OCI-LY7 (cell line): ENCODE measurements around the gene CD74. TPM values are rescaled to one million over a fixed set of nuclear protein-coding genes. Genes with fewer than 3 reads are reported as not detected.

Experiments used
- BruUV-seq: library from RNA; stranded (reverse); fragments of 400-500 nt; replicated peaks from 2 replicates; lab custom pipeline; 2021; lab: Mats Ljungman, UMichigan
- CTCF ChIA-PET: fragments of 300-600 bp; sonication (Branson Sonifier 250); formaldehyde crosslinking; loops from one replicate; lab custom pipeline; 2022; ENCODE audit warnings: antibody characterized with exemption; ENCODE audit not compliant: unreplicated experiment; lab: Charles Lee
- POLR2A ChIA-PET: fragments of 300-600 bp; sonication (Branson Sonifier 250); formaldehyde crosslinking; loops from one replicate; lab custom pipeline; 2022; ENCODE audit warnings: antibody characterized with exemption; lab: Charles Lee
- DNase-seq: peaks from one replicate; pipeline ENCODE4 v3.0.0-alpha.2; 2015; ENCODE audit warnings: low spot score
- H2AFZ ChIP-seq: fragments of 200-600 bp; sonication (generic), shearing (Covaris generic); 2 replicates; pipeline ENCODE4 v1.6.1; 2014; ENCODE audit warnings: mild to moderate bottlenecking, antibody characterized with exemption, low read length, moderate library complexity
- H3K27ac ChIP-seq: fragments of 200-600 bp; sonication (generic); 2 replicates; pipeline ENCODE4 v1.5.1; 2014; ENCODE audit warnings: mixed run types, low read depth, mild to moderate bottlenecking, moderate library complexity, low read length, inconsistent platforms; ENCODE audit not compliant: poor library complexity, severe bottlenecking
- H3K36me3 ChIP-seq: fragments of 200-600 bp; sonication (generic); 2 replicates; pipeline ENCODE4 v1.6.1; 2014; ENCODE audit warnings: mild to moderate bottlenecking, antibody characterized with exemption, low read length, moderate library complexity, mixed read lengths; ENCODE audit not compliant: insufficient read depth
- H3K4me1 ChIP-seq: fragments of 200-600 bp; sonication (generic); 2 replicates; pipeline ENCODE4 v1.5.1; 2014; ENCODE audit warnings: mild to moderate bottlenecking, low read length; ENCODE audit not compliant: insufficient read depth, poor library complexity, severe bottlenecking
- H3K4me2 ChIP-seq: fragments of 200-600 bp; sonication (generic); 2 replicates; pipeline ENCODE4 v1.6.1; 2014; ENCODE audit warnings: mild to moderate bottlenecking, low read length
- H3K4me3 ChIP-seq: fragments of 200-600 bp; sonication (generic); 2 replicates; pipeline ENCODE4 v1.5.1; 2014; ENCODE audit warnings: mild to moderate bottlenecking, low read depth, low read length; ENCODE audit not compliant: poor library complexity, severe bottlenecking
- H3K79me2 ChIP-seq: fragments of 200-600 bp; sonication (generic); 2 replicates; pipeline ENCODE4 v1.6.1; 2016; ENCODE audit warnings: low read depth, mild to moderate bottlenecking, low read length, moderate library complexity, mixed read lengths; ENCODE audit not compliant: insufficient read depth
- H3K9me2 ChIP-seq: fragments of 200-600 bp; sonication (generic); 2 replicates; pipeline ENCODE4 v1.6.1; 2016; ENCODE audit warnings: mild to moderate bottlenecking, low read length, mixed read lengths; ENCODE audit not compliant: insufficient read depth
- H3K9me3 ChIP-seq: fragments of 200-600 bp; sonication (generic); 2 replicates; pipeline ENCODE4 v1.6.1; 2014; ENCODE audit warnings: mild to moderate bottlenecking, mixed run types, low read length, mixed read lengths
- H4K20me1 ChIP-seq: fragments of 200-600 bp; sonication (generic); 2 replicates; pipeline ENCODE4 v1.6.1; 2014; ENCODE audit warnings: mild to moderate bottlenecking, antibody characterized with exemption, low read length, moderate library complexity, mixed read lengths; ENCODE audit not compliant: insufficient read depth
- EZH2phosphoT487 ChIP-seq: fragments of 200-600 bp; sonication (generic); IDR thresholded peaks from 2 replicates; pipeline ENCODE4 v1.6.1; 2018; ENCODE audit warnings: low read depth, borderline replicate concordance, mild to moderate bottlenecking, mixed run types, antibody characterized with exemption, low read length, moderate library complexity, mixed read lengths
- intact Hi-C: fragments of 100-400 bp; cut with micrococcal nuclease; formaldehyde crosslinking; loops from one replicate; pipeline ENCODE4 v1.10.0; 2022; ENCODE audit not compliant: unreplicated experiment
- total RNA-seq, 2 experiments: library from RNA; depleted of rRNA in 1 of 2; stranded (reverse); fragments of >200 nt in 1 of 2; shearing (Covaris generic) in 1 of 2; gene quantifications; 2 replicates each; pipeline ENCODE4 v1.2.3, GENCODE V29; 2014 to 2022
- TF ChIP-seq, protein P1 (sequence below): fragments of 200-600 bp; sonication (generic); conservative IDR thresholded peaks from 2 replicates; pipeline ENCODE4 v1.5.1; 2014; ENCODE audit warnings: mild to moderate bottlenecking, antibody characterized with exemption, low read length, moderate library complexity, mixed read lengths

The CD74 gene
- total RNA-seq, 2 experiments from 2014 or later, result 1,759 to 3,686 TPM

DNA sequence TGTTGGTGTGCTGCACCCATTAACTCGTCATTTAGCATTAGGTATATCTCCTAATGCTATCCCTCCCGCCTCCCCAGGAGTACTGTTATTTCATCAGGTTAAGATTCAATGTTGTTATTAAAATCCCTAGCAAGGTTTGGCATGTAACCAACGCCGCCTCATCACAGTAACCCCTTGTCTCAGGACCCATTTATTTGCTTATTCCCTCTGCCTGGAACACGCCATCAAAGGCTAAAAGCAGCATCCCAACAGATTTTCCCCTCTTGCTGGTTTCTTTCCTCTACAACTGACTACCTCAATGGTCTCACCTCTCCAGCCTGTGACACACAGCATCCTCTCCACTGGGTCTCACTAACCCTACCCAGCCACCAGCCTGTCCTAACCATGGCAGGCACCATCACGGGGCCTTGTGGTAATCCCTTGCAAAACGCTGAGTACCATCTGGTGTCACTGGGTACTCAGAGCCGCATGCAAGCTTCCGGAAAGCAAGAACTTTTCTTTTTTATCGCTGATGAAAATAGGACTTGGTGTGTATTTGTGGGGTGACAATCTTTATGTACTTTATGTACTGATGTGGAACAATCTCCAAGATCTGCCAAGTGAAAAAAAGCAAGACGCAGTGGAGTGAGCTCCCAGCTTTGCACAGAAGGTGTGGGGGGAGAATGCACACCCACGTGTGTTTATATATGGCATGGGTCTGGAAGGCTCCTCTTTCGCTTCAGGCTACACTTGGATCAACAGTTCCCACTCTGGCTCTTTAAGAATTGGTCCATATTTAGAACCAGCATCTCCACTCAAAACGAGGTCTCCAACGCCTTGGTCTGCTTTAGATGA is 30.7 kb upstream of the CD74 start:
- TF ChIP-seq, protein P1, sequence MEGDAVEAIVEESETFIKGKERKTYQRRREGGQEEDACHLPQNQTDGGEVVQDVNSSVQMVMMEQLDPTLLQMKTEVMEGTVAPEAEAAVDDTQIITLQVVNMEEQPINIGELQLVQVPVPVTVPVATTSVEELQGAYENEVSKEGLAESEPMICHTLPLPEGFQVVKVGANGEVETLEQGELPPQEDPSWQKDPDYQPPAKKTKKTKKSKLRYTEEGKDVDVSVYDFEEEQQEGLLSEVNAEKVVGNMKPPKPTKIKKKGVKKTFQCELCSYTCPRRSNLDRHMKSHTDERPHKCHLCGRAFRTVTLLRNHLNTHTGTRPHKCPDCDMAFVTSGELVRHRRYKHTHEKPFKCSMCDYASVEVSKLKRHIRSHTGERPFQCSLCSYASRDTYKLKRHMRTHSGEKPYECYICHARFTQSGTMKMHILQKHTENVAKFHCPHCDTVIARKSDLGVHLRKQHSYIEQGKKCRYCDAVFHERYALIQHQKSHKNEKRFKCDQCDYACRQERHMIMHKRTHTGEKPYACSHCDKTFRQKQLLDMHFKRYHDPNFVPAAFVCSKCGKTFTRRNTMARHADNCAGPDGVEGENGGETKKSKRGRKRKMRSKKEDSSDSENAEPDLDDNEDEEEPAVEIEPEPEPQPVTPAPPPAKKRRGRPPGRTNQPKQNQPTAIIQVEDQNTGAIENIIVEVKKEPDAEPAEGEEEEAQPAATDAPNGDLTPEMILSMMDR, result no peak
- TF ChIP-seq EZH2phosphoT487, result no peak
- H3K4me1 ChIP-seq, result peaks cover 20% of the 10 kb centered on the region
- peaks cover 24% of the 10 kb centered on the region for H4K20me1 ChIP-seq
- H3K36me3 ChIP-seq, result peaks cover 63% of the 10 kb centered on the region
- no TSS peak for BruUV-seq
- no peak overlapping the region for H3K27ac ChIP-seq
- H3K4me2 ChIP-seq, result no peak overlapping the region
- no peak overlapping the region for H3K4me3 ChIP-seq
- POLR2A ChIA-PET, result interaction anchor here (1.2 kb wide), 1 partner anchor 31 kb away, joined by 4 read pairs; the partner anchor contains the start of gene CD74
- DNase-seq, result no peak
- CTCF ChIA-PET, result no interaction called here
- H3K9me2 ChIP-seq, result no peaks in the 10 kb centered on the region
- H2AFZ ChIP-seq, result no peak overlapping the region
- intact Hi-C loops, result no loop called here
- H3K9me3 ChIP-seq, result no peaks in the 10 kb centered on the region
- H3K79me2 ChIP-seq, result peaks cover 24% of the 10 kb centered on the region

DNA sequence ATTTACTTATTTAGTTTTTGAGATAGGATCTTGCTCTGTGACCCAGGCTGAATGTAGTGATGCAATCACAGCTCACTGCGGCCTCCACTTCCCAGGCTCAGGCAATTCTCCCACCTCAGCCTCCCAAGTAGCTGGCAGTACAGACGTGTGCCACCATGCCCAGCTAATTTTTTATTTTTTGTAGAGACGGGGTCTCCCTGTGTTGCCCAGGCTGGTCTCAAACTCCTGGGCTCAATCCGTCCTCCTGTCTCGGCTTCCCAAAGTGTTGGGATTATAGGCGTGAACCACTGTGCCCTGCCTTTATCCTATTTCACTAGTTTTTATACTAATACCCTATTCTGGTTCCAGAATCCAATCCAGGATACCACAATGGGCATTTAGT is 30.0 kb upstream of the CD74 start:
- no peak overlapping the region for H3K27ac ChIP-seq
- POLR2A ChIA-PET, result interaction anchor here (0.6 to 0.7 kb wide), 2 partner anchors 98 to 131 kb away, joined by 3 read pairs; no protein-coding TSS in a partner anchor
- peaks cover 16% of the 10 kb centered on the region for H3K79me2 ChIP-seq
- no peak overlapping the region for H3K4me2 ChIP-seq
- H4K20me1 ChIP-seq, result peaks cover 16% of the 10 kb centered on the region
- peaks cover 14% of the 10 kb centered on the region for H3K4me1 ChIP-seq
- no peak overlapping the region for H3K4me3 ChIP-seq
- TF ChIP-seq, protein P1, result no peak
- no peak for TF ChIP-seq EZH2phosphoT487
- no TSS peak for BruUV-seq
- H3K36me3 ChIP-seq, result peaks cover 56% of the 10 kb centered on the region
- no peak overlapping the region for H2AFZ ChIP-seq
- H3K9me3 ChIP-seq, result no peaks in the 10 kb centered on the region
- intact Hi-C loops, result no loop called here
- DNase-seq, result no peak
- H3K9me2 ChIP-seq, result no peaks in the 10 kb centered on the region
- CTCF ChIA-PET, result no interaction called here
